MG63 (cell line): ENCODE data around the gene TNIK. TPM values are rescaled to one million over a fixed set of nuclear protein-coding genes. Genes with fewer than 3 reads are reported as not detected.

Source experiments
- DNase-seq: peaks from one replicate; pipeline ENCODE4 v3.0.0-alpha.2; 2020
- H3K27me3 ChIP-seq: fragments of 250-450 bp; sonication (Bioruptor Pico); 2 replicates; pipeline ENCODE4 v1.5.1; 2020; ENCODE audit warnings: mild to moderate bottlenecking, moderate library complexity
- H3K36me3 ChIP-seq: fragments of 250-450 bp; sonication (Bioruptor Pico); 2 replicates; pipeline ENCODE4 v1.5.1; 2020; ENCODE audit warnings: mild to moderate bottlenecking, moderate library complexity
- H3K4me3 ChIP-seq: fragments of 250-450 bp; sonication (Bioruptor Pico); 2 replicates; pipeline ENCODE4 v1.5.1; 2020; ENCODE audit warnings: mild to moderate bottlenecking, moderate library complexity
- H3K9me3 ChIP-seq: fragments of 250-450 bp; sonication (Bioruptor Pico); 2 replicates; pipeline ENCODE4 v1.5.1; 2020; ENCODE audit warnings: mild to moderate bottlenecking, moderate library complexity
- total RNA-seq: library from RNA; depleted of rRNA; stranded (reverse); fragments of >200 nt; shearing (Covaris generic); gene quantifications from 2 replicates; pipeline ENCODE4 v1.2.3, GENCODE V29; 2014; ENCODE audit warnings: low replicate concordance

The TNIK gene
- total RNA-seq, 1 experiment from 2014 or later: 0.07 TPM

DNA sequence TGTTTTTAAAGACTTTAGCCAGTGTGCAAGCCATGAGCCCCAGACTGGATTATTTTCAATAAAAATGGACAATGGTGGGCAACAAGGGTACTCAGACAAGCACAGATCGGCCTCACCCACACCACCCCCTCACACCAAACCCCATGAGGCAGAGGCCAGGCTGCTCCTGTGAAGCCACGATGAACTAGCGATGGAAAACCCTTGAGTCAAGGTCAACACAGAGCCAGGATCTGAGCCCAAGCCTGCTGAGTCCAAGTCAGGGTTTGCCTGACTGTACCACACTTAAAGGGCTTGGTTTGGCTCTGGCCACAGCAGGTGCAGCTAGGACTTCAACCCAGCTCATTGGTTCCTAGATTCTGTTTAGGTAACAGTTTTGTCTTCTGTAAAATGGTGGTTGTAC, 302.2 kb downstream of the TNIK start:
- Histone ChIP-seq H3K27me3 (no peaks in the 10 kb centered on the region), H3K9me3 (peaks cover 6% of the 10 kb centered on the region), H3K36me3 (no peaks in the 10 kb centered on the region), H3K4me3 (no peak overlapping the region)
- DNase-seq: no peak

DNA sequence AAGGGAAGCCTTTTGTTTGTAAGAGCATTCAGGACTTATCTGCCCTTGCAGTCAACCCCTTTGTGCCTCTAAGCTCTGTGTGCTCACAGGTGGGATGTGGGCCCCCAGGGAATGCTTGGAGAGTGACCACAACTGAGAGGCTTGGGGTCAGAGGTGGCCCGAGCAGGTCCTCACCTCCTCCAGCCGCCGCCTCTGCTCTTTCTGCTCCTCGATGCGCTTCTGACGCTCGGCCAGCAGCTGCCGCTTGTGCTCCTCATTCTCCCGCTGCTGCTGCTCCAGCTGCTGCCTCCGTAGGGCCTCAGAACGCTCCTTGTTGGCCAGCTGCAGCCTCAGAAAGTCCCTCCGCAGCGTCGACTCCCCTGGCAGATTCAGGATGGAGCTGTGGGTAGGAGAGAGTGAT, 302.9 kb downstream of the TNIK start:
- H3K9me3 ChIP-seq: no peaks in the 10 kb centered on the region; the same call in 1 of the 2 replicates
- H3K36me3 ChIP-seq: no peaks in the 10 kb centered on the region
- DNase-seq: no peak

DNA sequence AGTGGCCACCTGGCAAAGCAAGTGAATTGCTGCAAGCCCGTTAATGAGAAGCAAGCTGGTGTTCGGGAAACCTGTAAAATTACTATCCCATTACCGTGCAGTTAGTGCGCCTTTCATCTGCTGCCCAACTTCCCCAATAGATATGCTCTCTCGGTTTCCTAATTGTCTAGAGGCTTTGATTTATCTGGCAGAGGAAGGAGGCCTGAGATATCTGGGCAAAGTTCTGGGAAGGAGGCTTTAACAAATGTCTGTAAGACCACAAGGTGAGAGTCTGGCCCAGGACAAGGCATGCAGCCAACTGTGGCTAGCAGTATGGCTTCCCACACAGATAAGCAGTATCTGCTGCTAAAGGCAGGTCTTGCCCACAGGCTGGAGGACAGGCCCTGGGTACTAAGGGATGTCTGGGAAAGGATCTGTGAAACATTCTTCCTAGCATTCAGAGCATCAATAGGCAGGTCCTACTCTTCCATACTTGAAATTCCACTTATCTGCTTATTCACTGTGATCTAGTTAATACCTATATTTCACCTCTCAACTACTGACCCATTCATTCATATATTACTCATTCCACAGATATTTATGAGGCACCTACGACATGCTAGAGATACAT, 303.7 kb downstream of the TNIK start:
- DNase-seq: no peak
- Histone ChIP-seq H3K4me3 (no peak overlapping the region), H3K9me3 (no peaks in the 10 kb centered on the region)

More for the DNA sequence above, 302.9 kb downstream of the TNIK start:
- Histone ChIP-seq H3K27me3 (no peaks in the 10 kb centered on the region), H3K4me3 (no peak overlapping the region)

DNA sequence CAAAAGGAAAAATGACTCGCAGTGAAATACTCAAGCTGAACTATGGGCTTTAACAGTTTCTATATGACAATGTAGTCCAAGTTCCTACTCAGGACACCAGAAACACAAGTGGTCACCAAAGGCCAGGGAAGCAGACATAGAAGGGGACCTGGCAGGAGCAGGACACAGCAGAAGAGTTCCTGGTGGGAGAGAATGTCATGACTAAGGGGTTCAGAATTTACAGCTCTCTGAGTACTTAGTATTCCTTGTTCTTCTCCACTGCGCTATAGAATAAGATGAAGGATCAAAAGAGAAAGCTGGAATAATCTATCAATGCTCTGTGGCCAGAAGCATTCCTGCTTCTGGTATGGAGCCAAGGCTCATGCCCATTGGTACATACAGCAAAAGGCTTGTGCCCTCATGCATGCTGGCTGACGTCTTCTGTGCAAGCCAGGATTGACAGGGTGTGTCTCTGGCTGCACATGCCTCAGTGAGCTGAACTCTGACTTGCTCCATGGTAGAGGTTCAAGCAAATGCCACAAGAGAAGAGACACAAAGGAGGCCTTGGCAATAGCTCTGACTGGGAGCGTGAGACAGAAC, 305.0 kb downstream of the TNIK start:
- Histone ChIP-seq H3K36me3 (no peaks in the 10 kb centered on the region), H3K9me3 (no peaks in the 10 kb centered on the region), H3K27me3 (no peaks in the 10 kb centered on the region), H3K4me3 (no peak overlapping the region)
- no peak for DNase-seq

More for the DNA sequence above, 303.7 kb downstream of the TNIK start:
- Histone ChIP-seq H3K36me3 (no peaks in the 10 kb centered on the region), H3K27me3 (no peaks in the 10 kb centered on the region)

DNA sequence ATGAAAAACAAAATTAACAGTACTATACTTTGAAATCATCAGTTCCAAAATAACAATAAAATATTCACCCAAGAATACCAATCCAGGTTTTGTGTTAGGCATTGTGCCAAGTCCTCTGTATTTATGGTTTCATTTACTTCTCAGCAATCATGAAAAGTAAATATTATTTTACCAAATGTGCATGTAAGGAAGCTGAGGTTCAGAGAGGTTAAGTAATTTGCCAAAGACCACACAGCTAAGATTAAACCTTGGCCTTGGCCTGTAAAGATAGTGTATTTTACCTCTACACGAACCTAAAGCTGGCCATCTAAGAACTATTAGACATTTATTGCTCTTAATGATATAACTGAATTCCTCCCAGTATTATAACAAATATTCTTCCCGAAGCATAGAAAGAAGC, 309.3 kb downstream of the TNIK start:
- Histone ChIP-seq H3K4me3 (no peak overlapping the region), H3K36me3 (no peaks in the 10 kb centered on the region), H3K9me3 (no peaks in the 10 kb centered on the region), H3K27me3 (no peaks in the 10 kb centered on the region)
- no peak for DNase-seq

DNA sequence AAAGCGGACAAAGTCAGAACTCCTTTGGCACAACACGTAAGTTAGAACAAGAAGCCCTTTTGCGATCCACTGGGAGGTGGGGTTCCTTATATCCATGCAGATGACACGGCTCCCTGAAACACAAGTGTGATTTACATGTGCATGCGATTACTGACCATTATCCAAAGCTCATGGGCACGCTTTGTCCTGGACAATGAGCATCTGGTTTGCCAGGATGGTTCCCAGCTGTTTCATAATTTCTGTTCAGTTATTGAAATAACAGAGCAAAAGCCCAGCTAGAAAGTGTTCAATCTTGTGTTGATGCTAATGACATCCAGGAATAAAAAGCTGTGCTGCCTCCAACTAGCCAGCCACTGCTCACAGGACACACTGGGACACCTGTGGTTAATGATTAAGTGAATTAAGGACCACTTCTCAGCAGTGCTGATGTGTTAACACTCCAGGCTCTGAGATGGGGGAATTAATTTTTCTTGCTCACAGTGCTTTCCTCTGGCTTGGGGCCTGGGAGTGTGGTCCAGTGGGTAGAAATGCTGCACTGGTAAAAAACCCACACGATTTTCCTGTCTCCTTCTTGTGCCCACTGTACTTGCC, 310.6 kb downstream of the TNIK start:
- no peaks in the 10 kb centered on the region for H3K36me3 ChIP-seq
- no peak overlapping the region for H3K4me3 ChIP-seq
- no peaks in the 10 kb centered on the region for H3K27me3 ChIP-seq
- no peaks in the 10 kb centered on the region for H3K9me3 ChIP-seq
- no peak for DNase-seq

DNA sequence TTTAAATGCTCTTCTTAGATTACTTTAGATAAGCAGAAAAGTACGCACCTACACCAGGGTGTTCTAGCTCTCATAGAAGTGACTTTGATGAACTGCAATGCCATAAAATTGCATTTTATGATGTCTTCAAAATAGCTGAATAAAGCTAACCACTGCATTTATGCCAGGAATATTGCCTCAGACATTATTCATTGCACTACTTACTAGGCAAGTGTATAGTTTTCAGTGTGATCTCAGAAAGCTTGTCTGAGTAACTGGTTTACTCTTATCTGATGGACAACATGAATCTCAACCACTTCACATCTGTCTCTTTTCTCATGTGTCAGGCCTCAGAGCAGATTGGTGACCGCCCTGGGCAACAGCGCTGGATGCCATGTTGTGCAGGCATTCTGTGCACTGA, 314.4 kb downstream of the TNIK start:
- no peaks in the 10 kb centered on the region for H3K9me3 ChIP-seq

DNA sequence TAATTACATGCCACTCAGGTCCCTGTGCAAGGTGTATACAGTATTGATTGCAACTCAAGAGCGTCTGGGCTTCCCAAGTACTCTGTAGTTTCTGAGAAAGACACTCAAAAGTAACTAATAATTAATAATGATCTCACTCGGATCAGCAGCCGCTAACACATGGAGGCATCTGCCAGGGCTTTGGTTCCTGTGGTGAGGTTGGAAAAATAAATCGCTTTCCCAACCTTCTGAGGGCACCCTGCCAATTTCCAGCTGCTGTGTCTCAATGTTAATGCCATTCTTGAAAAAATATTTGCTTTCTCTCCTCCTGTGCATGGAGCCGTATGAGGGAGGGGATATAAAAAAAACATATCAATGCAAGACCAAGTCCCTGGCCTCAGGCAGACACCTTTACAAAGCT, 317.2 kb downstream of the TNIK start:
- Histone ChIP-seq H3K27me3 (no peaks in the 10 kb centered on the region), H3K36me3 (no peaks in the 10 kb centered on the region), H3K4me3 (no peak overlapping the region), H3K9me3 (no peaks in the 10 kb centered on the region)
- peak; percentile 86 for DNase-seq

More for the DNA sequence above, 314.4 kb downstream of the TNIK start:
- Histone ChIP-seq H3K27me3 (no peaks in the 10 kb centered on the region), H3K36me3 (no peaks in the 10 kb centered on the region), H3K4me3 (no peak overlapping the region)
- no peak for DNase-seq

DNA sequence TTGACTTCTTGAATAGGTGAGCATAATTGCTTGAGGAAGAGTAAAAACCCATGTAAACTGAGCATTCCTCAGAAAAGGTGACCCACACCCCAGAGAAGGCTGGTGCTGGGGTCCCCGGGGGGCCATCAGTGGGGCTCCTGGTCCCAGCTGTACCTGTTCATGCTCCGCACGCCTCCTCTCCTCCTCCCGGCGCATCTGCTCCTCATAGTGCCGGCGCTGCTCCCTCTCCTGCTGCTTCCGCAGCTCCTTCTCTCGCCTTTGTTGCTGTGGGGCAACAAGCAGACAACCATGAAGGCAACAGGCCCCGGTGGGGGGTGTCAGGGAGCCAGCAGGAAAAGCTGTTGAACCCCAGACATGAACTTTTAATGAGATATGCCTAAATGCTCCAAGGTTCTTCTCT, 320.0 kb downstream of the TNIK start:
- no peak for DNase-seq
- no peaks in the 10 kb centered on the region for H3K36me3 ChIP-seq
- no peaks in the 10 kb centered on the region for H3K27me3 ChIP-seq
- H3K4me3 ChIP-seq: no peak overlapping the region
- H3K9me3 ChIP-seq: no peaks in the 10 kb centered on the region

DNA sequence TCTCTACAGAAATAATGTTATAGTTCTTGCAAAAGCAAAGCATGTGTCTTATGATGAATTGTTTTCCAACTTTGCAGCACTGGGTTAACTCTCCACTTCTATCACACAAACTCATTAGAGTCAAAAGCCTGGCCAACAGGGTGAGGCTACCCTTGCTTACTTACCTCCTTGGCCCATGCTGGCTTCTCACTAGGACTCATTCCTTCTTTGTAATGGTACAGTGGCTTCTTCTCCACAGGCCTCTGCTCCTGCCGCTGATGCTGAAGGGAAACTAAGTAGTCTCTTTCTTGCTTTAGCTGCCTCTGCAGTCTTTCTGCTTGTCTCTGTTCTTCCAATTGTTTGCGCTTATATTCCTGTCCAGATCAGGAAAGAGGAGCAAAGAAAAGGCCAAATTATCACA, 322.2 kb downstream of the TNIK start:
- Histone ChIP-seq H3K27me3 (no peaks in the 10 kb centered on the region), H3K4me3 (no peak overlapping the region), H3K9me3 (no peaks in the 10 kb centered on the region), H3K36me3 (no peaks in the 10 kb centered on the region)
- DNase-seq: no peak

DNA sequence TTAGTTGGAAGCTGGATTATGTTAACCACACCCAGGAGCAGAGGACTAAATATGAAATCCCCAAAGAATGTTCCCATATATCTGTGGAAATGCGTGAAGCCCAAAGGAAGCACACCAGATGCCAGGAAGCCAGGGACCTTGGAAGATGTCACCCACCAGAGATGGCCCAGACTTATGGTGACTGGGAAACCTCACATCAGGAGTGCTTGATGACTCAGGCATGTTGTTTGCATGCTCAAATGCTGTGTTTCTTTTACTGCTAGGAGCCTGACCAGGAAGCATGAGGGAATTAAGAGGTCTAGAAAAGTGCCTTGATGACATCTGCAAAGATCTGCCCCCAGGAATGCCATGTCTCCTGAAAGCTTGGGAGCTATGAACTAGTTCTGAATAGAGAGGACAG, 324.7 kb downstream of the TNIK start:
- H3K27me3 ChIP-seq: no peaks in the 10 kb centered on the region
- H3K36me3 ChIP-seq: no peaks in the 10 kb centered on the region
- no peak for DNase-seq
- H3K9me3 ChIP-seq: no peaks in the 10 kb centered on the region
- H3K4me3 ChIP-seq: no peak overlapping the region

DNA sequence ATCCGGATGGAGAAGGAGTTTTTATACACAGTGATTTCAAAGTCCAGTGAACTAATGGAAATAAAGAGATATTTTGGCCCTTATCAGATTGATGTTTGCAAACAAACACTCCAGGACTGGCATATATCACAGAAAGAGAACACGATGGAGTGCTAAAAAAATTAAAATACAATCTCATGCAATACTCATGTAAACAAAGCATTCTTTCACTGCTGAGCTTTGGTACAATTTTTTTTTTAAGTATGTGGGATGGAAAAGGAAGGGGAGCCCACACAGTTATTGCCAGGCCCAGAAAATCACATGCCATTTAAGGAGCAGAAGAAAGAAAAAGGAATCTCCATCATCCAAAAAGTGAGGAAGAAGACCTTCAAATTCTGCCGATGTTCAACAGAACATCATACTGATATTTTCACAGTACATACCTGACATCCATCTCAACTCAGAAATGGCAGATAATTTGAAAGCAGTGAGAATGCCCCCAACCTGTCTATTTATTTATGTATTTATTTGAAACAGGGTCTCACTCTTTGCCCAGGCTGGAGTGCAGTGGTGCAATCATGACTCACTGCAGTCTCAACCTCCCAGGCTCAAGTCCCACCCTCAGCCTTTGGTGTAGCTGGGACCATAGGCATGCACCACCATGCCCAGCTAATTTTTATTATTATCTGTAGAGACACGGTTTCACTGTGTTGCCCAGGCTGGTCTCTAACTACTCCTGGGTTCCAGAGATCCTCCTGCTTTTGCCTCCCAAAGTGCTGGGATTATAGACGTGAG, 326.2 kb downstream of the TNIK start:
- H3K9me3 ChIP-seq: no peaks in the 10 kb centered on the region
- H3K27me3 ChIP-seq: no peaks in the 10 kb centered on the region
- DNase-seq: no peak
- H3K4me3 ChIP-seq: no peak overlapping the region
- no peaks in the 10 kb centered on the region for H3K36me3 ChIP-seq

DNA sequence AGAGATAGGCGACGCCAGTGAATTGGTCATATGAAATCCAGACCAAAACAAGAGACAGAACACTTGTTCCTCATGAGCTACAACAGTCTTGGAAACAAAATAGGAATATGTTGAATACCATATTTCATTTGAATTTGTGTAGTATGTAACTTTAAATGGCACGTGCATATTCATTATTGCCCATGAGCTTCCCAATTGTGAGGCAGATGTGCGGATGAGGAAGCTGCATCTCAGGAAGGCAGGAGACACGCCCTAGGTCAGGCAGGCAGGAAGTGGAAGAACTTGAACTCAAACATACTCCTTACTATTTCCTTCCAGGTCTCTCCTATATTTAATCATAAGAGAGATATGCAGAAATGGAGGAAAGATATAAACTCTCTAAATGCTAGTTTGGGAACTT, 326.9 kb downstream of the TNIK start:
- no peak overlapping the region for H3K4me3 ChIP-seq
- no peaks in the 10 kb centered on the region for H3K27me3 ChIP-seq
- no peaks in the 10 kb centered on the region for H3K36me3 ChIP-seq
- DNase-seq: no peak
- no peaks in the 10 kb centered on the region for H3K9me3 ChIP-seq

DNA sequence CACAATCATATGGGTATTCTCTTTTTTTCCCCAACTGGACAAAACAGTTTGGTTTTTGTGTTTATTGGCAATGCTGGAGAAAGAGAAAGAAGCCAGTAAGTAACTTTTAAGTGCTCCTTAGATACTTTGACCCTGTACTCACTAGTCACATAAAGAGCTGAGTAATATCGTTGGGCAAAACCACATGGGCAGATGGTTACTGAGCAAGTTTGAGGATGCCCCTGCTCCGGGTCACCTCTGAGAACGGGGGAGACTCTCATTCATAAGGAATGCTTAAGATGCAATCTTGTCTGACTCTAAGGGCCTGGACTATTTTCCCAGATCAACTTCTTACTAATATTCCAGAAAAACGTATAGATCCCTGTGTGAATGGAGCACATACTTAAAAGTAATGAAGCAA, 327.3 kb downstream of the TNIK start:
- no peaks in the 10 kb centered on the region for H3K27me3 ChIP-seq
- no peaks in the 10 kb centered on the region for H3K36me3 ChIP-seq
- no peak overlapping the region for H3K4me3 ChIP-seq
- peak; percentile 22 for DNase-seq
- no peaks in the 10 kb centered on the region for H3K9me3 ChIP-seq

DNA sequence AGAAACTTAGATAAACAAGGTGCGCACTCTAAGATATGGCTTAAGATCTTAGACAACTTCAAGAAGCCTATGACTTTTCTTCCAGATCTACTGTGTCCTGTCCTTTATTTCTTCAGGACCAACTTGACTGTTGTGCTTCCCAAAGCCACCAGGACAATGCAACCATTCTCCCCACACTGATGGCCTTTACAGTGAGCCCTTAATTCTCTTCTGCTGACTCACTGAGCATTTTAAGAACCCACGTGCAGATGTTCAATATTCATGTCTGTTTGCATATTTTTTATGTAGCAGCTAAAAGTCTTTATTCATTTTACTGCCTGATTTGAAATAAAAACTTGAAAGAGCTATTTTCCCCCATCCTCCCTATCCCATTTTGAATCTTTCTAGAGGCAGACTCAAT, 330.4 kb downstream of the TNIK start:
- DNase-seq: no peak
- H3K27me3 ChIP-seq: no peaks in the 10 kb centered on the region
- H3K9me3 ChIP-seq: no peaks in the 10 kb centered on the region
- no peak overlapping the region for H3K4me3 ChIP-seq
- H3K36me3 ChIP-seq: no peaks in the 10 kb centered on the region

DNA sequence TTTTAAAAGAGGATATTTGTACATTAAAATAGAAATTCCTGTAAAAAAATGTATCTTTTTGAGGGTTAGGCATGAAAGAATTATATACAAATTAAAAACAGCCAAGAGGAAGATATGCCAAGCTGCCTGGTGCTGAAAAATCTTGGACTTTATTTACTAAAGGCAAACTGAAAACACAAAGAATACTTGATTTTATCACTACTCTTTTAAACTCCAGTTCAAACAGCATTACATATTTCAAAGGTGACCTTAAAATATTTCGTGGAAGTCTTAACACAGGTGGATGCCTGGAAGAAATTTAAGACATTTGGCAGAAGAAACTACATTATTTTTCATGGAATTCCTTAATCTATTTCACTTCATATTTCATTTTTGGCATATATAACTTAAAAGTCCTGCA, 332.6 kb downstream of the TNIK start:
- Histone ChIP-seq H3K36me3 (no peaks in the 10 kb centered on the region), H3K4me3 (no peak overlapping the region), H3K27me3 (no peaks in the 10 kb centered on the region), H3K9me3 (no peaks in the 10 kb centered on the region)
- no peak for DNase-seq

DNA sequence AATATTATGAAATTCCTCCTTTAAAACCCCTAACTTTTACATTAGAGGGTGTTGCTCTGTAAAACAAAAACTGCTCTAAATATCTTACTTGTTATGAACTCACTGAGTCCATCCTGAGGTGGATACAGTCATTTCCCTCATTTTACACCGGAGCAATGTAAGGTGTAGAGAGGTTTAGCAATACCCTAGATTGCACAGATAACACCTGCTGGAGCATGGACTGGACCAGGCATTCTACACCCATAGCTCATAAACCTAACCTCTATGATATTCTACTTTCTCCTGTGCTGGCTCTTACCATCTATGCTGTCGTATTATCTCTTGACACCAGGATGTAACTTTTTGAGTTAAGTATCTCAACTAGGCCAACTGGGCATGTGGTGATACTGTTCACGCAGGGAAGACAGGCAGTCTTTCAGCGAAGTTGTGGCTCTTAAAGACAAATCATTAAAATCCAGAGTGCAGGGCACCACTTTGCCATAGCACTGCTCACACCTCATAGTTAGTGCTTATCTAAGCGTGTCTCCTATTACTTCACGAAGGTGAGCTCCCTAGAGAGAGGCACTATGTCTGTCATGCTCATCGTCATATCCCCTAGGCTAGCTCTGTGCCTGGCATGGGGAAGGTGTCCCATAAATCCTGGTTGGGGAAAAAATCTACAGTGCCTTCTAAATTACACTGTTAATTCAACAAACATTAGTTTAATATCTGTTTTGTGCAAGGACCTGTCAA, 333.6 kb downstream of the TNIK start:
- no peaks in the 10 kb centered on the region for H3K9me3 ChIP-seq
- H3K27me3 ChIP-seq: no peaks in the 10 kb centered on the region
- no peak for DNase-seq
- no peaks in the 10 kb centered on the region for H3K36me3 ChIP-seq
- H3K4me3 ChIP-seq: no peak overlapping the region
